DOHH2 (cell line): ENCODE data around the gene SPDYE6.
"Not testable (repeated sequence)": the region's sequence is repeated elsewhere in the genome, so short reads cannot be mapped to it uniquely, and the experiment has no call there.

Experiments used
- EZH2phosphoT487 ChIP-seq: fragments of 200-600 bp; sonication (generic); IDR thresholded peaks from 2 replicates; pipeline ENCODE4 v1.6.1; 2017; ENCODE audit warnings: borderline replicate concordance, mild to moderate bottlenecking, antibody characterized with exemption, low read length, moderate library complexity, mixed read lengths
- TF ChIP-seq, protein P1 (sequence below): fragments of 200-600 bp; sonication (generic); IDR thresholded peaks from one replicate; pipeline ENCODE4 v1.5.1; 2014; ENCODE audit warnings: antibody characterized with exemption, mild to moderate bottlenecking, low read depth, low read length; ENCODE audit not compliant: poor library complexity, severe bottlenecking

DNA sequence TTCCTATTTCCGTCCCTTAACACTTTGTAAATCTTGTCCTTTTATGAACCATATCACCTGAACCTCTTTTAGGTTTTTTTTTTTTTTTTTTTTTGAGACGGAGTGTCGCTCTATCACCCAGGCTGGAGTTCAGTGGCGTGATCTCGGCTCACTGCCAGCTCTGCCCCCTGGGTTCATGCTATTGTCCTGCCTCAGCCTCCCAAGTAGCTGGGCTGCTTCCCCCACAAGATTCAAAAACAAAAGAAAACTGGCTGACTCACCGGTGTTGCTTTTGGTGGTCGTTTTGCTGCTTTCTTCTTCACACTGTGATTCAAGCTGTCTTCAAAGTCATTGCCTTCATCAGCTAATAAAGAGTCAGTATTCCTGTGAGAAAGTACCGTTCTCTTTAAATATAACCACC, 24.6 kb upstream of the SPDYE6 start:
- TF ChIP-seq EZH2phosphoT487, result not testable (repeated sequence)
- TF ChIP-seq, protein P1, sequence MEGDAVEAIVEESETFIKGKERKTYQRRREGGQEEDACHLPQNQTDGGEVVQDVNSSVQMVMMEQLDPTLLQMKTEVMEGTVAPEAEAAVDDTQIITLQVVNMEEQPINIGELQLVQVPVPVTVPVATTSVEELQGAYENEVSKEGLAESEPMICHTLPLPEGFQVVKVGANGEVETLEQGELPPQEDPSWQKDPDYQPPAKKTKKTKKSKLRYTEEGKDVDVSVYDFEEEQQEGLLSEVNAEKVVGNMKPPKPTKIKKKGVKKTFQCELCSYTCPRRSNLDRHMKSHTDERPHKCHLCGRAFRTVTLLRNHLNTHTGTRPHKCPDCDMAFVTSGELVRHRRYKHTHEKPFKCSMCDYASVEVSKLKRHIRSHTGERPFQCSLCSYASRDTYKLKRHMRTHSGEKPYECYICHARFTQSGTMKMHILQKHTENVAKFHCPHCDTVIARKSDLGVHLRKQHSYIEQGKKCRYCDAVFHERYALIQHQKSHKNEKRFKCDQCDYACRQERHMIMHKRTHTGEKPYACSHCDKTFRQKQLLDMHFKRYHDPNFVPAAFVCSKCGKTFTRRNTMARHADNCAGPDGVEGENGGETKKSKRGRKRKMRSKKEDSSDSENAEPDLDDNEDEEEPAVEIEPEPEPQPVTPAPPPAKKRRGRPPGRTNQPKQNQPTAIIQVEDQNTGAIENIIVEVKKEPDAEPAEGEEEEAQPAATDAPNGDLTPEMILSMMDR, result not testable (repeated sequence)
